A673 (cell line): ENCODE results near the gene RARRES2. TPM values are rescaled to one million over a fixed set of nuclear protein-coding genes. Genes with fewer than 3 reads are reported as not detected.
A peak's percentile ranks its signal among the peaks of the same experiment; 100 is the strongest.

Experiments
- BruUV-seq: library from RNA; stranded (reverse); fragments of 400-500 nt; replicated peaks from 2 replicates; lab custom pipeline; 2021; lab: Mats Ljungman, UMichigan
- CTCF ChIA-PET: fragments of 300-600 bp; sonication (Branson Sonifier 250); formaldehyde crosslinking; loops from one replicate; lab custom pipeline; 2022; ENCODE audit warnings: antibody characterized with exemption; lab: Charles Lee
- POLR2A ChIA-PET: fragments of 300-600 bp; sonication (Branson Sonifier 250); formaldehyde crosslinking; loops from one replicate; lab custom pipeline; 2022; ENCODE audit warnings: antibody characterized with exemption; ENCODE audit not compliant: low non-redundant PET; lab: Charles Lee
- DNase-seq: peaks from one replicate; pipeline ENCODE4 v3.0.0-alpha.2; 2015; ENCODE audit warnings: low spot score
- H3K27ac ChIP-seq: fragments of 200-600 bp; sonication (generic); 2 replicates; pipeline ENCODE4 v1.5.1; 2016; ENCODE audit warnings: mixed run types, low read depth, mild to moderate bottlenecking, mixed read lengths, antibody characterized with exemption, low read length; ENCODE audit not compliant: poor library complexity, severe bottlenecking
- H3K27me3 ChIP-seq: fragments of 200-600 bp; sonication (generic); replicated peaks from 2 replicates; pipeline ENCODE4 v1.6.1; 2017; ENCODE audit warnings: mixed run types, low read depth, mild to moderate bottlenecking, mixed read lengths, antibody characterized with exemption, low read length; ENCODE audit not compliant: insufficient read depth, poor library complexity
- H3K36me3 ChIP-seq: fragments of 200-600 bp; sonication (generic); 2 replicates; pipeline ENCODE4 v1.6.1; 2016; ENCODE audit warnings: mixed run types, mild to moderate bottlenecking, mixed read lengths, antibody characterized with exemption, low read length; ENCODE audit not compliant: insufficient read depth, poor library complexity, severe bottlenecking
- H3K4me1 ChIP-seq: fragments of 200-600 bp; sonication (generic); 2 replicates; pipeline ENCODE4 v1.6.1; 2017; ENCODE audit warnings: mixed run types, mild to moderate bottlenecking, mixed read lengths, antibody characterized with exemption, low read length; ENCODE audit not compliant: insufficient read depth, poor library complexity, severe bottlenecking
- H3K4me3 ChIP-seq: fragments of 200-600 bp; sonication (generic); 2 replicates; pipeline ENCODE4 v1.5.1; 2016; ENCODE audit warnings: low read depth, mixed run types, mild to moderate bottlenecking, mixed read lengths, low read length; ENCODE audit not compliant: poor library complexity, severe bottlenecking
- H3K9me3 ChIP-seq: fragments of 200-600 bp; sonication (generic); 2 replicates; pipeline ENCODE4 v1.6.1; 2016; ENCODE audit warnings: mixed run types, low read depth, mild to moderate bottlenecking, mixed read lengths, antibody characterized with exemption, low read length; ENCODE audit not compliant: poor library complexity, severe bottlenecking
- CTCF ChIP-seq: fragments of 300-800, 200-600 bp; sonication (generic); conservative IDR thresholded peaks from 2 replicates; pipeline ENCODE4 v1.5.1; 2017; ENCODE audit warnings: low read depth, mild to moderate bottlenecking, antibody characterized with exemption, low read length, moderate library complexity, mixed read lengths
- EZH2 ChIP-seq: fragments of 200-600 bp; sonication (generic); IDR thresholded peaks from 2 replicates; pipeline ENCODE4 v1.6.1; 2017; ENCODE audit warnings: borderline replicate concordance, low read depth, mild to moderate bottlenecking, mixed read lengths, antibody characterized with exemption, low read length; ENCODE audit not compliant: poor library complexity, severe bottlenecking
- intact Hi-C: fragments of 100-400 bp; cut with micrococcal nuclease; formaldehyde crosslinking; loops from one replicate; pipeline ENCODE4 v1.10.0; 2022; ENCODE audit not compliant: unreplicated experiment
- total RNA-seq: library from RNA; stranded (reverse); gene quantifications from 2 replicates; pipeline ENCODE4 v1.2.3, GENCODE V29; 2021

RARRES2 gene
- total RNA-seq, 1 experiment from 2014 or later: not detected

- ChIA-PET POLR2A (no interaction called here), CTCF (interaction anchor here (0.6 kb wide), 1 partner anchor 10 kb away, joined by 5 read pairs; no protein-coding TSS in a partner anchor)
- no peaks in the 10 kb centered on the region for H3K9me3 ChIP-seq
- peak; percentile 67 for DNase-seq
- intact Hi-C loops: loop anchor here (5.0 kb wide), 1 partner anchor 66 kb away; no protein-coding TSS in a partner anchor
- no TSS peak for BruUV-seq
- no peak overlapping the region for H3K4me3 ChIP-seq
- no peaks in the 10 kb centered on the region for H3K36me3 ChIP-seq
- no peak overlapping the region for H3K27ac ChIP-seq
- TF ChIP-seq EZH2: no peak
- peak; percentile 81 for TF ChIP-seq CTCF
- H3K4me1 ChIP-seq: peaks cover 25% of the 10 kb centered on the region
- H3K27me3 ChIP-seq: no peaks in the 10 kb centered on the region
These were observed 15.0 kb upstream of the RARRES2 start for GRCh38 chr7:150356265-150356897.

GRCh38 chr7:150355666-150356059 is 14.2 kb upstream of the RARRES2 start:
- Histone ChIP-seq H3K4me1 (peaks cover 25% of the 10 kb centered on the region), H3K27ac (no peak overlapping the region), H3K36me3 (no peaks in the 10 kb centered on the region), H3K4me3 (no peak overlapping the region), H3K27me3 (no peaks in the 10 kb centered on the region), H3K9me3 (no peaks in the 10 kb centered on the region)
- TF ChIP-seq CTCF (no peak), EZH2 (no peak)
- no TSS peak for BruUV-seq
- ChIA-PET POLR2A (no interaction called here), CTCF (interaction anchor here (0.7 kb wide), 1 partner anchor 34 kb away, joined by 8 read pairs; no protein-coding TSS in a partner anchor)
- intact Hi-C loops: loop anchor here (5.0 kb wide), 1 partner anchor 67 kb away; no protein-coding TSS in a partner anchor
- no peak for DNase-seq

- Histone ChIP-seq H3K4me3 (no peak overlapping the region), H3K27me3 (no peaks in the 10 kb centered on the region), H3K4me1 (peaks cover 3% of the 10 kb centered on the region), H3K9me3 (no peaks in the 10 kb centered on the region), H3K36me3 (no peaks in the 10 kb centered on the region), H3K27ac (no peak overlapping the region)
- DNase-seq: no peak
- intact Hi-C loops: no loop called here
- no TSS peak for BruUV-seq
- TF ChIP-seq EZH2: no peak
- no peak for TF ChIP-seq CTCF
- POLR2A ChIA-PET: no interaction called here
- CTCF ChIA-PET: no interaction called here
These were observed 10.3 kb upstream of the RARRES2 start for GRCh38 chr7:150351587-150352194.
